ENCODE data around the gene LEFTY1.

- TF ChIP-seq, protein P1, sequence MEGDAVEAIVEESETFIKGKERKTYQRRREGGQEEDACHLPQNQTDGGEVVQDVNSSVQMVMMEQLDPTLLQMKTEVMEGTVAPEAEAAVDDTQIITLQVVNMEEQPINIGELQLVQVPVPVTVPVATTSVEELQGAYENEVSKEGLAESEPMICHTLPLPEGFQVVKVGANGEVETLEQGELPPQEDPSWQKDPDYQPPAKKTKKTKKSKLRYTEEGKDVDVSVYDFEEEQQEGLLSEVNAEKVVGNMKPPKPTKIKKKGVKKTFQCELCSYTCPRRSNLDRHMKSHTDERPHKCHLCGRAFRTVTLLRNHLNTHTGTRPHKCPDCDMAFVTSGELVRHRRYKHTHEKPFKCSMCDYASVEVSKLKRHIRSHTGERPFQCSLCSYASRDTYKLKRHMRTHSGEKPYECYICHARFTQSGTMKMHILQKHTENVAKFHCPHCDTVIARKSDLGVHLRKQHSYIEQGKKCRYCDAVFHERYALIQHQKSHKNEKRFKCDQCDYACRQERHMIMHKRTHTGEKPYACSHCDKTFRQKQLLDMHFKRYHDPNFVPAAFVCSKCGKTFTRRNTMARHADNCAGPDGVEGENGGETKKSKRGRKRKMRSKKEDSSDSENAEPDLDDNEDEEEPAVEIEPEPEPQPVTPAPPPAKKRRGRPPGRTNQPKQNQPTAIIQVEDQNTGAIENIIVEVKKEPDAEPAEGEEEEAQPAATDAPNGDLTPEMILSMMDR (IDR thresholded peaks at IDR 0.05), result no peak
- no peak for TF ChIP-seq POLR2A (IDR thresholded peaks at IDR 0.05)
These were observed 47.6 kb upstream of the LEFTY1 start for GRCh38 chr1:225936523-225936922.

All from prostate gland (tissue), 2 donors.